Caco-2 (cell line): ENCODE results near the gene ITM2C. TPM values are rescaled to one million over a fixed set of nuclear protein-coding genes. Genes with fewer than 3 reads are reported as not detected.

ENCODE experiments used
- BruUV-seq: library from RNA; stranded (reverse); fragments of 400-500 nt; replicated peaks from 2 replicates; lab custom pipeline; 2021; lab: Mats Ljungman, UMichigan
- CTCF ChIA-PET: fragments of 300-600 bp; sonication (Branson Sonifier 250); formaldehyde crosslinking; loops from one replicate; lab custom pipeline; 2022; ENCODE audit warnings: antibody characterized with exemption; lab: Charles Lee
- POLR2A ChIA-PET: fragments of 300-600 bp; sonication (Branson Sonifier 250); formaldehyde crosslinking; loops from one replicate; lab custom pipeline; 2022; ENCODE audit warnings: antibody characterized with exemption; lab: Charles Lee
- DNase-seq, 2 experiments: peaks; one replicate each; pipeline versions ENCODE4 v3.0.0 to v3.0.0-alpha.2; 2020 to 2022
- H3K27me3 ChIP-seq: replicated peaks from 2 replicates; pipeline ENCODE4 v1.6.0; 2011; ENCODE audit warnings: low read length; ENCODE audit not compliant: control insufficient read depth, insufficient read depth
- H3K36me3 ChIP-seq: 2 replicates; pipeline ENCODE4 v1.5.1; 2011; ENCODE audit warnings: low read length; ENCODE audit not compliant: control insufficient read depth, insufficient read depth
- H3K4me1 ChIP-seq: fragments of 250-450 bp; sonication (Bioruptor Pico); 2 replicates; pipeline ENCODE4 v1.5.1; 2020; ENCODE audit warnings: mild to moderate bottlenecking
- H3K4me3 ChIP-seq: 2 replicates; pipeline ENCODE4 v1.5.1; 2011; ENCODE audit warnings: low read depth, mild to moderate bottlenecking, control low read depth, low read length
- H3K9me3 ChIP-seq: fragments of 250-450 bp; sonication (Bioruptor Pico); 2 replicates; pipeline ENCODE4 v1.5.1; 2020; ENCODE audit warnings: mild to moderate bottlenecking, moderate library complexity
- H3K27ac Mint-ChIP-seq: one replicate; pipeline ENCODE4 v1.8.0; 2022; ENCODE audit warnings: mixed read lengths; ENCODE audit not compliant: unreplicated experiment
- H3K27me3 Mint-ChIP-seq: one replicate; pipeline ENCODE4 v1.8.0; 2022; ENCODE audit warnings: mixed read lengths; ENCODE audit not compliant: insufficient read depth, unreplicated experiment
- H3K36me3 Mint-ChIP-seq: one replicate; pipeline ENCODE4 v1.8.0; 2022; ENCODE audit warnings: mild to moderate bottlenecking, mixed read lengths; ENCODE audit not compliant: insufficient read depth, unreplicated experiment
- H3K4me1 Mint-ChIP-seq: one replicate; pipeline ENCODE4 v1.8.0; 2022; ENCODE audit warnings: low read depth, mixed read lengths; ENCODE audit not compliant: unreplicated experiment
- H3K4me3 Mint-ChIP-seq: one replicate; pipeline ENCODE4 v1.8.0; 2022; ENCODE audit warnings: mild to moderate bottlenecking, moderate library complexity, mixed read lengths; ENCODE audit not compliant: unreplicated experiment
- H3K9me3 Mint-ChIP-seq: one replicate; pipeline ENCODE4 v1.8.0; 2022; ENCODE audit warnings: mixed read lengths; ENCODE audit not compliant: unreplicated experiment
- intact Hi-C: fragments of 100-400 bp; cut with micrococcal nuclease; formaldehyde crosslinking; loops from one replicate; pipeline ENCODE4 v1.10.0; 2022; ENCODE audit not compliant: unreplicated experiment
- total RNA-seq: library from RNA; stranded (reverse); gene quantifications from 2 replicates; pipeline ENCODE4 v1.2.3, GENCODE V29; 2022
- TF ChIP-seq, protein P1 (sequence below), 2 experiments: fragments of 200-600 bp in 1 of 2; IDR thresholded peaks; 1 replicate in 1 of 2; 2 replicates in 1 of 2; pipeline versions ENCODE4 v1.5.1 to v1.8.0; 2011 to 2022; ENCODE audit warnings: antibody characterized with exemption in 1 of 2, control low read depth in 1 of 2, inconsistent platforms in 1 of 2, low read depth in 1 of 2, low read length in 1 of 2, mild to moderate bottlenecking in 1 of 2, moderate library complexity in 1 of 2; ENCODE audit not compliant: insufficient read depth in 1 of 2, severe bottlenecking in 1 of 2, unreplicated experiment in 1 of 2

ITM2C gene
- total RNA-seq, 1 experiment from 2014 or later, result 136 TPM

DNA sequence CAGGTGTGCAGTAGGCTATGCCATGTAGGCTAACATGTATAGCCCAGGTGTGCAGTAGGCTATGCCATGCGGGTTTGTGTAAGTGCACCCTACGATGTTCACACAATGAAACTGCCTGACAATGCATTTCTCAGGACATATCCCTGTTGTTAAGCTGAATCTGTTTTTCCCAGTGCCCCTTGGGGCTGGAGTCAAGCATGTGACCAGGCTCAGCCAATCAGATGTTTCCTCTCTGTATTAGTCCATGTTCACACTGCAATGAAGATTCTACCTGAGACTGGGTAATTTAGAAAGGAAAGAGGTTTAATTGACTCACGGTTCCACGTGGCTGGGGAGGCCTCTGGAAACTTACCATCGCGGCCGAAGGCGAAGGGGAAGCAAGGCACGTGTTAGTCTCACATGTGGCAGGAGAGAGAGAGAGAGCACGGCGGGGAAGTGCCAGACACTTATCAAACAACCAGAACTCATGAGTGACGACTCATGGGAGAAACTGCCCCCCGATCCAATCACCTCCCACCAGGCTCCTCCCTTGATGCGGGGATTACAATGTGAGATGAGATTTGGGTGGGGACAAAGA is 24.2 kb downstream of the ITM2C start:
- intact Hi-C loops, result no loop called here
- H3K36me3 Mint-ChIP-seq, result no peaks in the 10 kb centered on the region
- H3K27me3 Mint-ChIP-seq, result no peaks in the 10 kb centered on the region
- H3K36me3 ChIP-seq, result no peaks in the 10 kb centered on the region
- no peak overlapping the region for H3K4me3 Mint-ChIP-seq
- H3K27me3 ChIP-seq, result no peaks in the 10 kb centered on the region
- H3K4me3 ChIP-seq, result no peak overlapping the region
- H3K9me3 ChIP-seq, result no peaks in the 10 kb centered on the region
- BruUV-seq, result no TSS peak
- H3K27ac Mint-ChIP-seq, result no peak overlapping the region
- H3K4me1 ChIP-seq, result no peaks in the 10 kb centered on the region
- TF ChIP-seq, protein P1, sequence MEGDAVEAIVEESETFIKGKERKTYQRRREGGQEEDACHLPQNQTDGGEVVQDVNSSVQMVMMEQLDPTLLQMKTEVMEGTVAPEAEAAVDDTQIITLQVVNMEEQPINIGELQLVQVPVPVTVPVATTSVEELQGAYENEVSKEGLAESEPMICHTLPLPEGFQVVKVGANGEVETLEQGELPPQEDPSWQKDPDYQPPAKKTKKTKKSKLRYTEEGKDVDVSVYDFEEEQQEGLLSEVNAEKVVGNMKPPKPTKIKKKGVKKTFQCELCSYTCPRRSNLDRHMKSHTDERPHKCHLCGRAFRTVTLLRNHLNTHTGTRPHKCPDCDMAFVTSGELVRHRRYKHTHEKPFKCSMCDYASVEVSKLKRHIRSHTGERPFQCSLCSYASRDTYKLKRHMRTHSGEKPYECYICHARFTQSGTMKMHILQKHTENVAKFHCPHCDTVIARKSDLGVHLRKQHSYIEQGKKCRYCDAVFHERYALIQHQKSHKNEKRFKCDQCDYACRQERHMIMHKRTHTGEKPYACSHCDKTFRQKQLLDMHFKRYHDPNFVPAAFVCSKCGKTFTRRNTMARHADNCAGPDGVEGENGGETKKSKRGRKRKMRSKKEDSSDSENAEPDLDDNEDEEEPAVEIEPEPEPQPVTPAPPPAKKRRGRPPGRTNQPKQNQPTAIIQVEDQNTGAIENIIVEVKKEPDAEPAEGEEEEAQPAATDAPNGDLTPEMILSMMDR (IDR thresholded peaks at IDR 0.05; ENCODE audit: insufficient read depth in 1 of 2, low read depth in 1 of 2, low read length in 1 of 2, severe bottlenecking in 1 of 2, unreplicated experiment in 1 of 2), result no peak
- no peak for DNase-seq
- no peaks in the 10 kb centered on the region for H3K9me3 Mint-ChIP-seq
- CTCF ChIA-PET, result no interaction called here
- POLR2A ChIA-PET, result no interaction called here
- no peaks in the 10 kb centered on the region for H3K4me1 Mint-ChIP-seq

DNA sequence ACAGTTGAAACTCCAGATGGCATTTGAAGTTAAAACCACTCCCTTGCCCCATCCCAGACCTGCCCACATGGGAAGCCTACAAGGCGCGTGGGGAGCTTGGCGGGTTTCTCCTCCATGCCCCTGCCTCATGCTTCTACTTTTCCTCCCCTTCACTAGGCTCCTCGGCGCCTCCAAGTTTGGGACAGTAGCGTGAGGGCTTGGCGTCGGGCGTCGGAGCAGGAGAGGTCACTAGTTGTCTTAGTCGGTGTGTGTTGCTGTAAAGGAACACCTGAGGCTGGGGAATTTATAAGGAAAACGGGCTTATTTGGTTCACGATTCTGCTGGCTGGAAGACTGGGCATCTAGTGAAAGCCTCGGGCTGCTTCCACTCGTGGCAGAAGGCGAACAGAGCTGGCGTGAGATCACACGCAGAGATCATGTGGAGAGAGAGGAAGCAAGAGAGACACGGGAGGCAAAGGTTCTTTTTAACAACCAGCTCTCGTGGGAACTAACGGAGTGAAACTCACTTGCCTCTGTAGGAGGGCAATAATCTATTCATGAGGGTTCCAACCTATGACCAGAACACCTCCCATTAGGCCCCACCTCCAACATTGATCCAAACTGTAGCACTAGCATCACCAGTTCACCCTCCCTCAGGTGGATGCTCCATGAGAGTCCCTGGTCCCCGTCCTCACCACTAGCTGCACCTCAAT is 25.3 kb downstream of the ITM2C start:
- Histone ChIP-seq H3K9me3 (no peaks in the 10 kb centered on the region), H3K4me1 (no peaks in the 10 kb centered on the region; the same call in none of the 2 replicates), H3K27me3 (no peaks in the 10 kb centered on the region), H3K36me3 (no peaks in the 10 kb centered on the region), H3K4me3 (no peak overlapping the region)
- ChIA-PET CTCF (no interaction called here), POLR2A (no interaction called here)
- intact Hi-C loops, result no loop called here
- BruUV-seq, result no TSS peak
- TF ChIP-seq, protein P1 (IDR thresholded peaks at IDR 0.05; ENCODE audit: insufficient read depth in 1 of 2, low read depth in 1 of 2, low read length in 1 of 2, severe bottlenecking in 1 of 2, unreplicated experiment in 1 of 2), result no peak
- DNase-seq, result no peak
- Mint-ChIP-seq H3K27me3 (no peaks in the 10 kb centered on the region), H3K4me1 (no peaks in the 10 kb centered on the region), H3K9me3 (no peaks in the 10 kb centered on the region), H3K4me3 (no peak overlapping the region), H3K27ac (no peak overlapping the region), H3K36me3 (no peaks in the 10 kb centered on the region)

DNA sequence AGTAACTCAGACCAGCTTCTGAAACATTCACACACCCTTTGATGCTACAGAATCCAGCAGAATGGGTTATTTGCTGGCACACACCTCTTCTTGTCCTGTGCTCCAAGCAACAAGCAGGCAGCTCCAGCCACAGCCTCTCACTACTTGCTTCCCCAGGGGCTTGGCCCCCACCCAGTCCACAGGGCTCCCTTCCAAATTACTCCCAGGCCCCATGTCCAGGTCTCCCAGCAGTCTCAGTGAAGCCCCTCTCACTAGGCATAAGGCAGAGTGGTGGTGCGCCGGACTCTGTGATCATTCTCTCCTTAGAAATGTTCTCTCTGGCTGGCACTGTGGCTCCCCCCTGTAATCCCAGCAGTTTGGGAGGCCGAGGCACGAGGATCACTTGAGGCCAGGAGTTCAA is 25.9 kb downstream of the ITM2C start:
- TF ChIP-seq, protein P1 (IDR thresholded peaks at IDR 0.05; ENCODE audit: insufficient read depth in 1 of 2, low read depth in 1 of 2, low read length in 1 of 2, severe bottlenecking in 1 of 2, unreplicated experiment in 1 of 2), result no peak
- Mint-ChIP-seq H3K27ac (no peak overlapping the region), H3K9me3 (no peaks in the 10 kb centered on the region), H3K4me3 (no peak overlapping the region), H3K4me1 (no peaks in the 10 kb centered on the region), H3K27me3 (no peaks in the 10 kb centered on the region), H3K36me3 (no peaks in the 10 kb centered on the region)
- no TSS peak for BruUV-seq
- intact Hi-C loops, result no loop called here
- DNase-seq, result no peak
- Histone ChIP-seq H3K4me3 (no peak overlapping the region), H3K27me3 (no peaks in the 10 kb centered on the region), H3K4me1 (peaks cover 5% of the 10 kb centered on the region), H3K36me3 (no peaks in the 10 kb centered on the region), H3K9me3 (no peaks in the 10 kb centered on the region)
- ChIA-PET POLR2A (no interaction called here), CTCF (no interaction called here)
